Liver (tissue), 9 donors: ENCODE measurements around the gene CACNA1D. TPM values are rescaled to one million over a fixed set of nuclear protein-coding genes. Genes with fewer than 3 reads are reported as not detected.
A peak's percentile ranks its signal among the peaks of the same experiment; 100 is the strongest.

Source experiments
- DNase-seq: peaks from one replicate; pipeline ENCODE4 v3.0.0-alpha.2; 2017; ENCODE audit warnings: low spot score
- H3K27ac ChIP-seq, 2 donors: one replicate each; pipeline ENCODE4 v1.7.0; 2013; ENCODE audit warnings: inconsistent platforms in 2 of 2, low read length in 2 of 2, control low read depth in 1 of 2, low read depth in 1 of 2, mild to moderate bottlenecking in 1 of 2
- H3K27me3 ChIP-seq, 4 donors: one replicate each; pipeline versions ENCODE4 v1.6.1 to v1.7.0; 2013; ENCODE audit warnings: low read length in 3 of 4, inconsistent platforms in 1 of 4, mild to moderate bottlenecking in 1 of 4, moderate library complexity in 1 of 4; ENCODE audit not compliant: control insufficient read depth in 4 of 4, insufficient read depth in 4 of 4
- H3K36me3 ChIP-seq, 4 donors: one replicate each; pipeline versions ENCODE4 v1.6.1 to v1.7.0; 2013; ENCODE audit warnings: low read length in 3 of 4, mild to moderate bottlenecking in 3 of 4, low read depth in 1 of 4, moderate library complexity in 1 of 4; ENCODE audit not compliant: control insufficient read depth in 4 of 4, insufficient read depth in 3 of 4
- H3K4me1 ChIP-seq, 4 donors: one replicate each; pipeline versions ENCODE4 v1.6.1 to v1.7.0; 2013; ENCODE audit warnings: low read length in 3 of 4, mild to moderate bottlenecking in 3 of 4, moderate library complexity in 1 of 4; ENCODE audit not compliant: control insufficient read depth in 4 of 4, insufficient read depth in 4 of 4
- H3K4me3 ChIP-seq, 3 donors: one replicate each; pipeline versions ENCODE4 v1.6.1 to v1.7.0; 2013; ENCODE audit warnings: low read length in 3 of 3, control low read depth in 1 of 3, low read depth in 1 of 3, mild to moderate bottlenecking in 1 of 3
- H3K9ac ChIP-seq, 2 donors: one replicate each; pipeline ENCODE4 v1.7.0; 2013; ENCODE audit warnings: low read length in 2 of 2, mild to moderate bottlenecking in 2 of 2, moderate library complexity in 2 of 2, control low read depth in 1 of 2, low read depth in 1 of 2
- H3K9me3 ChIP-seq, 4 donors: one replicate each; pipeline versions ENCODE4 v1.6.1 to v1.7.0; 2013; ENCODE audit warnings: low read length in 3 of 4; ENCODE audit not compliant: control insufficient read depth in 4 of 4
- ATF3 ChIP-seq: IDR thresholded peaks from 2 replicates; pipeline ENCODE4 v1.6.1; 2016; ENCODE audit warnings: antibody characterized with exemption
- CTCF ChIP-seq: fragments of 150-350 bp; IDR thresholded peaks from 2 replicates; pipeline ENCODE4 v1.5.1; 2017; ENCODE audit warnings: improper control_type of control experiment, low read depth, low read length; ENCODE audit not compliant: missing input control
- EGR1 ChIP-seq, 2 donors: IDR thresholded peaks; 2 replicates each; pipeline ENCODE4 v1.6.1; 2016 to 2018; ENCODE audit warnings: antibody characterized with exemption in 2 of 2, low read depth in 2 of 2
- FOXA1 ChIP-seq: IDR thresholded peaks from 2 replicates; pipeline ENCODE4 v1.6.1; 2016; ENCODE audit warnings: antibody characterized with exemption
- FOXA2 ChIP-seq: IDR thresholded peaks from 2 replicates; pipeline ENCODE4 v1.6.1; 2016; ENCODE audit warnings: antibody characterized with exemption
- GABPA ChIP-seq, 2 donors: IDR thresholded peaks in 1 of 2; conservative IDR thresholded peaks in 1 of 2; 2 replicates each; pipeline ENCODE4 v1.6.1; 2016; ENCODE audit warnings: antibody characterized with exemption in 2 of 2, mild to moderate bottlenecking in 1 of 2, moderate library complexity in 1 of 2
- HNF4A ChIP-seq, 2 donors: conservative IDR thresholded peaks; 2 replicates each; pipeline ENCODE4 v1.6.1; 2016; ENCODE audit warnings: antibody characterized with exemption in 2 of 2, mild to moderate bottlenecking in 2 of 2
- HNF4G ChIP-seq: IDR thresholded peaks from 2 replicates; pipeline ENCODE4 v1.6.1; 2016; ENCODE audit warnings: antibody characterized with exemption
- JUND ChIP-seq, 2 donors: IDR thresholded peaks; 2 replicates each; pipeline ENCODE4 v1.6.1; 2016; ENCODE audit warnings: antibody characterized with exemption in 2 of 2
- MAX ChIP-seq: IDR thresholded peaks from 2 replicates; pipeline ENCODE4 v1.6.1; 2016; ENCODE audit warnings: antibody characterized with exemption
- NR2F2 ChIP-seq: IDR thresholded peaks from 2 replicates; pipeline ENCODE4 v1.6.1; 2016; ENCODE audit warnings: antibody characterized with exemption
- RAD21 ChIP-seq, 2 donors: IDR thresholded peaks; 2 replicates each; pipeline ENCODE4 v1.6.1; 2016; ENCODE audit warnings: antibody characterized with exemption in 2 of 2, mild to moderate bottlenecking in 2 of 2
- REST ChIP-seq: IDR thresholded peaks from 2 replicates; pipeline ENCODE4 v1.6.1; 2016; ENCODE audit warnings: antibody characterized with exemption, mild to moderate bottlenecking
- RXRA ChIP-seq, 2 donors: IDR thresholded peaks; 2 replicates each; pipeline ENCODE4 v1.6.1; 2017 to 2018; ENCODE audit warnings: antibody characterized with exemption in 2 of 2, mild to moderate bottlenecking in 1 of 2
- SP1 ChIP-seq: IDR thresholded peaks from 2 replicates; pipeline ENCODE4 v1.6.1; 2018; ENCODE audit warnings: antibody characterized with exemption, mild to moderate bottlenecking
- TAF1 ChIP-seq: conservative IDR thresholded peaks from 2 replicates; pipeline ENCODE4 v1.6.1; 2016; ENCODE audit warnings: antibody characterized with exemption, mild to moderate bottlenecking
- YY1 ChIP-seq: IDR thresholded peaks from 2 replicates; pipeline ENCODE4 v1.6.1; 2016; ENCODE audit warnings: antibody characterized with exemption, mild to moderate bottlenecking
- ZBTB33 ChIP-seq: IDR thresholded peaks from 2 replicates; pipeline ENCODE4 v1.6.1; 2016; ENCODE audit warnings: antibody characterized with exemption
- WGBS: extraction: QIAGEN DNeasy Blood & Tissue Kit; methylation state at CpG from one replicate; pipeline ENCODE4 v1.1.7; 2013; 5-methylcytosine and 5-hydroxymethylcytosine counted together
- polyA plus RNA-seq, 2 donors: library from polyadenylated mRNA; stranded (reverse) in 1 of 2; unstranded in 1 of 2; fragments of 200-250 nt in 1 of 2; fragments of >200 nt in 1 of 2; fragmentation: Nextera tagmentation in 1 of 2; extraction: Ambion mirVana in 1 of 2; gene quantifications; one replicate each; pipeline versions ENCODE4 v1.2.1 to v1.2.3, GENCODE V29; 2013 to 2015
- total RNA-seq, 2 donors: library from RNA; depleted of rRNA; stranded (reverse); fragments of >200 nt; gene quantifications; one replicate each; pipeline ENCODE4 v1.2.3, GENCODE V29; 2014
- donor health status: healthy.
- donor health status: healthy.
- donor health status: healthy.
- donor health status: healthy.
- donor health status: healthy.

Gene CACNA1D
- total and polyA plus RNA-seq, 4 donors, result 1.8 to 18.9 (median 3.4) TPM

- Histone ChIP-seq H3K27ac (peak overlapping the region in 1 of 2 donors; percentile 48), H3K9ac (no peak overlapping the region), H3K9me3 (no peaks in the 10 kb centered on the region), H3K27me3 (no peaks in the 10 kb centered on the region), H3K4me3 (no peak overlapping the region), H3K4me1 (peaks cover 1 to 26% (median 14%) of the 10 kb centered on the region in 4 donors), H3K36me3 (no peaks in the 10 kb centered on the region)
- DNase-seq, result peak; percentile 19
- no peak for TF ChIP-seq ZBTB33
- no peak for TF ChIP-seq EGR1 (IDR thresholded peaks at IDR 0.05; ENCODE audit: low read depth in 2 of 2)
- TF ChIP-seq TAF1, result no peak
- no peak for TF ChIP-seq GABPA (IDR thresholded peaks at IDR 0.05 in 1 of 2, conservative IDR thresholded peaks at IDR 0.05 in 1 of 2)
- no peak for TF ChIP-seq CTCF
- no peak for TF ChIP-seq NR2F2
- no peak for TF ChIP-seq HNF4G
- TF ChIP-seq FOXA1, result no peak
- TF ChIP-seq RXRA (IDR thresholded peaks at IDR 0.05), result no peak
Observed at GRCh38 chr3:53707222-53707621, 212.8 kb downstream of the CACNA1D start.

GRCh38 chr3:53708001-53708621, 213.7 kb downstream of the CACNA1D start:
- H3K9me3 ChIP-seq, result no peaks in the 10 kb centered on the region
- peak; percentile 94 for TF ChIP-seq FOXA2
- TF ChIP-seq REST, result peak; percentile 84
- TF ChIP-seq MAX, result peak; percentile 92
- TF ChIP-seq HNF4A (conservative IDR thresholded peaks at IDR 0.05), result peak; percentile 71 to 79
- TF ChIP-seq YY1, result peak; percentile 97
- no peak for TF ChIP-seq TAF1
- peak; percentile 72 to 90 for TF ChIP-seq JUND (IDR thresholded peaks at IDR 0.05)
- TF ChIP-seq RXRA (IDR thresholded peaks at IDR 0.05), result peak; percentile 90 to 96
- TF ChIP-seq FOXA1, result peak; percentile 79
- TF ChIP-seq ZBTB33, result peak; percentile 88
- TF ChIP-seq EGR1 (IDR thresholded peaks at IDR 0.05; ENCODE audit: low read depth in 2 of 2), result peak in 1 of 2 donors; percentile 75
- TF ChIP-seq NR2F2, result no peak
- TF ChIP-seq RAD21 (IDR thresholded peaks at IDR 0.05), result peak; percentile 62 to 70
- no peak for TF ChIP-seq HNF4G
- peak; percentile 92 for TF ChIP-seq ATF3
- TF ChIP-seq SP1, result peak; percentile 97
- peak in 1 of 2 donors; percentile 40 for TF ChIP-seq GABPA (IDR thresholded peaks at IDR 0.05 in 1 of 2, conservative IDR thresholded peaks at IDR 0.05 in 1 of 2)
- TF ChIP-seq CTCF, result no peak
- H3K27ac ChIP-seq, result peak overlapping the region; percentile 48 to 65
- peaks cover 1 to 26% (median 14%) of the 10 kb centered on the region in 4 donors for H3K4me1 ChIP-seq
- H3K9ac ChIP-seq, result no peak overlapping the region
- no peaks in the 10 kb centered on the region for H3K36me3 ChIP-seq
- peak; percentile 33 for DNase-seq
- no peaks in the 10 kb centered on the region for H3K27me3 ChIP-seq
- 23% methylated on average over 4 of the region's 4 CpGs for WGBS
- H3K4me3 ChIP-seq, result no peak overlapping the region
